Endothelial cell of umbilical vein (primary cell): ENCODE data around the gene TRIM56. TPM values are rescaled to one million over a fixed set of nuclear protein-coding genes. Genes with fewer than 3 reads are reported as not detected.
A peak's percentile ranks its signal among the peaks of the same experiment; 100 is the strongest.

Source experiments
- BruUV-seq: library from RNA; stranded (reverse); fragments of 400-500 nt; replicated peaks from 2 replicates; lab custom pipeline; 2021; lab: Mats Ljungman, UMichigan
- CTCF ChIA-PET: fragments of 300-600, 350-600 bp; sonication (Branson Sonifier 250); formaldehyde crosslinking; loops from one replicate; lab custom pipeline; 2021; ENCODE audit warnings: antibody characterized with exemption, inconsistent platforms; lab: Charles Lee
- POLR2A ChIA-PET: fragments of 300-600, 350-600 bp; sonication (Branson Sonifier 250); formaldehyde crosslinking; loops from one replicate; lab custom pipeline; 2021; ENCODE audit warnings: antibody characterized with exemption, inconsistent platforms; lab: Charles Lee
- DNase-seq: peaks from one replicate; pipeline ENCODE4 v3.0.0-alpha.2; 2011; ENCODE audit warnings: low read depth, low spot score
- FAIRE-seq: peaks from 2 replicates; lab custom pipeline; 2011; peaks lifted over from hg19 to GRCh38; lab: Jason Lieb, UNC
- H2AFZ ChIP-seq: 2 replicates; pipeline ENCODE4 v1.6.0; 2012; ENCODE audit warnings: low read depth, low read length, control low read depth, inconsistent platforms
- H3K27ac ChIP-seq: 2 replicates; pipeline ENCODE4 v1.5.1; 2011; ENCODE audit warnings: low read depth, mild to moderate bottlenecking, control low read depth, low read length, moderate library complexity; ENCODE audit not compliant: insufficient read depth
- H3K27me3 ChIP-seq, 2 experiments: 2 replicates each; pipeline versions ENCODE4 v1.6.0 to v1.6.1; 2011; ENCODE audit warnings: low read length in 2 of 2, mixed read lengths in 1 of 2; ENCODE audit not compliant: control insufficient read depth in 2 of 2, insufficient read depth in 2 of 2
- H3K36me3 ChIP-seq, 2 experiments: 2 replicates in 1 of 2; 3 replicates in 1 of 2; pipeline ENCODE4 v1.5.1; 2011; ENCODE audit warnings: low read length in 2 of 2, mild to moderate bottlenecking in 1 of 2, moderate library complexity in 1 of 2; ENCODE audit not compliant: control insufficient read depth in 2 of 2, insufficient read depth in 2 of 2; ENCODE audit errors: extremely low read depth in 1 of 2
- H3K4me1 ChIP-seq: 3 replicates; pipeline ENCODE4 v1.5.1; 2011; ENCODE audit warnings: mild to moderate bottlenecking, low read length; ENCODE audit not compliant: control insufficient read depth, insufficient read depth; ENCODE audit errors: extremely low read depth
- H3K4me2 ChIP-seq: 2 replicates; pipeline ENCODE4 v1.6.1; 2011; ENCODE audit warnings: low read length, control low read depth, mixed read lengths; ENCODE audit not compliant: insufficient read depth
- H3K4me3 ChIP-seq, 3 experiments: fragments of 200-600 bp in 1 of 3; sonication (generic), shearing (Covaris generic) in 1 of 3; replicated peaks in 1 of 3; 2 replicates each; pipeline ENCODE4 v1.5.1; 2011 to 2016; ENCODE audit warnings: control low read depth in 3 of 3, low read length in 3 of 3, mild to moderate bottlenecking in 2 of 3, inconsistent platforms in 1 of 3, low read depth in 1 of 3, moderate library complexity in 1 of 3; ENCODE audit not compliant: insufficient read depth in 1 of 3
- H3K79me2 ChIP-seq: 2 replicates; pipeline ENCODE4 v1.6.0; 2012; ENCODE audit warnings: low read length, inconsistent platforms; ENCODE audit not compliant: control insufficient read depth, insufficient read depth
- H3K9ac ChIP-seq: replicated peaks from 2 replicates; pipeline ENCODE3; 2011; ENCODE audit warnings: low read length, control low read depth; ENCODE audit not compliant: insufficient read depth; ENCODE audit errors: extremely low read depth
- H3K9me1 ChIP-seq: replicated peaks from 3 replicates; pipeline ENCODE4 v1.6.0; 2011; ENCODE audit warnings: mild to moderate bottlenecking, low read length; ENCODE audit not compliant: control insufficient read depth, insufficient read depth; ENCODE audit errors: extremely low read depth
- H3K9me3 ChIP-seq: replicated peaks from 2 replicates; pipeline ENCODE4 v1.5.1; 2012; ENCODE audit warnings: low read length, inconsistent platforms; ENCODE audit not compliant: control insufficient read depth, insufficient read depth
- H4K20me1 ChIP-seq: replicated peaks from 2 replicates; pipeline ENCODE3; 2011; ENCODE audit warnings: mild to moderate bottlenecking, low read length; ENCODE audit not compliant: control insufficient read depth, insufficient read depth; ENCODE audit errors: extremely low read depth
- EZH2 ChIP-seq: IDR thresholded peaks from 2 replicates; pipeline ENCODE4 v1.6.1; 2012; ENCODE audit warnings: borderline replicate concordance, low read depth, mild to moderate bottlenecking, moderate library complexity, low read length, inconsistent platforms; ENCODE audit not compliant: severe bottlenecking
- FOS ChIP-seq: IDR thresholded peaks from 2 replicates; pipeline ENCODE4 v1.6.1; 2011; ENCODE audit warnings: mild to moderate bottlenecking, low read length, moderate library complexity, borderline replicate concordance; ENCODE audit not compliant: insufficient read depth
- GATA2 ChIP-seq: IDR thresholded peaks from 2 replicates; pipeline ENCODE4 v1.7.0; 2011; ENCODE audit warnings: low read depth, mild to moderate bottlenecking, moderate library complexity, mixed read lengths, low read length; ENCODE audit not compliant: insufficient read length, insufficient read depth
- JUN ChIP-seq: IDR thresholded peaks from 2 replicates; pipeline ENCODE4 v1.6.1; 2011; ENCODE audit warnings: borderline replicate concordance, low read depth; ENCODE audit not compliant: insufficient read length, insufficient read depth
- MYC ChIP-seq: IDR thresholded peaks from one replicate; pipeline ENCODE4 v1.6.1; 2011; ENCODE audit warnings: mild to moderate bottlenecking, low read depth, low read length
- POLR2A ChIP-seq: IDR thresholded peaks from 2 replicates; pipeline ENCODE4 v1.6.1; 2012; ENCODE audit warnings: low read depth, mild to moderate bottlenecking, control low read depth, low read length
- POLR2AphosphoS5 ChIP-seq: IDR thresholded peaks from 2 replicates; pipeline ENCODE4 v1.6.1; 2012; ENCODE audit warnings: low read depth, mild to moderate bottlenecking, control low read depth, low read length, moderate library complexity; ENCODE audit not compliant: insufficient read depth
- dilution Hi-C: fragments of 300-500 bp; cut with MboI; formaldehyde crosslinking; loops from one replicate; pipeline ENCODE4 v1.15.0; 2019; ENCODE audit warnings: low sequenced_read_pairs; ENCODE audit not compliant: extremely low pct_ligation_motif_present
- intact Hi-C: fragments of 100-400 bp; cut with micrococcal nuclease; formaldehyde crosslinking; loops from one replicate; pipeline ENCODE4 v1.10.0; 2022
- polyA plus RNA-seq, 4 experiments: library from polyadenylated mRNA; depleted of rRNA in 3 of 4; stranded (reverse) in 3 of 4; unstranded in 1 of 4; fragments of >200 nt; gene quantifications; 2 replicates each; pipeline versions ENCODE4 v1.2.1 to v1.2.3, GENCODE V29; 2011 to 2012; ENCODE audit warnings: missing spikeins in 1 of 4
- total RNA-seq: library from RNA; stranded (reverse); gene quantifications from 2 replicates; pipeline ENCODE4 v1.2.3, GENCODE V29; 2021
- TF ChIP-seq, protein P1 (sequence below): IDR thresholded peaks from 2 replicates; pipeline ENCODE4 v1.6.1; 2011; ENCODE audit not compliant: insufficient read depth, insufficient read length
- TF ChIP-seq, protein P2 (sequence below), 2 donors: IDR thresholded peaks; 1 replicate in 1 of 2; 2 replicates in 1 of 2; pipeline ENCODE4 v1.5.1; 2011; ENCODE audit warnings: low read length in 2 of 2, mild to moderate bottlenecking in 2 of 2, moderate library complexity in 2 of 2, control low read depth in 1 of 2, inconsistent platforms in 1 of 2, low read depth in 1 of 2; ENCODE audit not compliant: insufficient read depth in 1 of 2; ENCODE audit errors: extremely low read depth in 1 of 2

Gene TRIM56
- total and polyA plus RNA-seq, 2 donors (not counting 3 experiments of a cell fraction or from before 2014, with no cell fraction given): 2.3 to 25.1 TPM

DNA sequence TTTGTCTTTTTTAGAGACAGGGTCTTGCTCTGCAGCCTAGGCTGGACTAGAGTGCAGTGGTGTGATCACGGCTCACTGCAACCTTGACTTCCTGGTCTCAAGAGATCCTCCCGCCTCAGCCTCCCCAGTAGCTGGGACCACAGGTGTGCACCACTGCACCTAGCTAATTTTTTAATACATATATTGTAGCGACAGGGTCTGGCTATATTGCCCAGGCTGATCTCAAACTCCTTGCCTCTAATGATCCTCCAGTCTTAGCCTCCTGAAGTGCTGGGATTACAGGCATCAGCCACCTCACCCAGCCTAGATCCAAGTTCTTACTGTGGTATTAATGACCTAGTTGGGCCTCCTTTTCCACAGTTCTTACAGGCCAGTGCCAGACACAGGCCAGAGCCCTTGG is 29.9 kb downstream of the TRIM56 start:
- dilution Hi-C loops: no loop called here
- Histone ChIP-seq H3K9me1 (no peaks in the 10 kb centered on the region), H4K20me1 (no peaks in the 10 kb centered on the region), H3K27ac (peak overlapping the region; percentile 48), H3K4me1 (peaks cover 56% of the 10 kb centered on the region), H2AFZ (no peak overlapping the region), H3K79me2 (peaks cover 8% of the 10 kb centered on the region), H3K36me3 (no peaks in the 10 kb centered on the region), H3K4me2 (no peak overlapping the region), H3K9ac (no peak overlapping the region), H3K9me3 (no peaks in the 10 kb centered on the region), H3K4me3 (no peak overlapping the region), H3K27me3 (no peaks in the 10 kb centered on the region)
- POLR2A ChIA-PET: interaction anchor here (4.6 to 8.8 kb wide), 2 partner anchors 8 to 13 kb away, joined by 49 to 132 read pairs; partner anchors contain the start of gene SERPINE1
- FAIRE-seq (no peak), DNase-seq (no peak)
- TF ChIP-seq EZH2: no peak
- TF ChIP-seq, protein P1, sequence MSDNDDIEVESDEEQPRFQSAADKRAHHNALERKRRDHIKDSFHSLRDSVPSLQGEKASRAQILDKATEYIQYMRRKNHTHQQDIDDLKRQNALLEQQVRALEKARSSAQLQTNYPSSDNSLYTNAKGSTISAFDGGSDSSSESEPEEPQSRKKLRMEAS: no peak
- TF ChIP-seq MYC: no peak
- TF ChIP-seq, protein P2, sequence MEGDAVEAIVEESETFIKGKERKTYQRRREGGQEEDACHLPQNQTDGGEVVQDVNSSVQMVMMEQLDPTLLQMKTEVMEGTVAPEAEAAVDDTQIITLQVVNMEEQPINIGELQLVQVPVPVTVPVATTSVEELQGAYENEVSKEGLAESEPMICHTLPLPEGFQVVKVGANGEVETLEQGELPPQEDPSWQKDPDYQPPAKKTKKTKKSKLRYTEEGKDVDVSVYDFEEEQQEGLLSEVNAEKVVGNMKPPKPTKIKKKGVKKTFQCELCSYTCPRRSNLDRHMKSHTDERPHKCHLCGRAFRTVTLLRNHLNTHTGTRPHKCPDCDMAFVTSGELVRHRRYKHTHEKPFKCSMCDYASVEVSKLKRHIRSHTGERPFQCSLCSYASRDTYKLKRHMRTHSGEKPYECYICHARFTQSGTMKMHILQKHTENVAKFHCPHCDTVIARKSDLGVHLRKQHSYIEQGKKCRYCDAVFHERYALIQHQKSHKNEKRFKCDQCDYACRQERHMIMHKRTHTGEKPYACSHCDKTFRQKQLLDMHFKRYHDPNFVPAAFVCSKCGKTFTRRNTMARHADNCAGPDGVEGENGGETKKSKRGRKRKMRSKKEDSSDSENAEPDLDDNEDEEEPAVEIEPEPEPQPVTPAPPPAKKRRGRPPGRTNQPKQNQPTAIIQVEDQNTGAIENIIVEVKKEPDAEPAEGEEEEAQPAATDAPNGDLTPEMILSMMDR (IDR thresholded peaks at IDR 0.05; ENCODE audit: extremely low read depth in 1 of 2, insufficient read depth in 1 of 2, low read depth in 1 of 2, low read length in 2 of 2): no peak
- TF ChIP-seq POLR2AphosphoS5: no peak
- TF ChIP-seq POLR2A: no peak
- no peak for TF ChIP-seq FOS
- TF ChIP-seq JUN: no peak
- no peak for TF ChIP-seq GATA2
- CTCF ChIA-PET: interaction anchor here (1.2 kb wide), 1 partner anchor 21 kb away, joined by 3 read pairs; no protein-coding TSS in a partner anchor
- BruUV-seq: no TSS peak
- intact Hi-C loops: no loop called here
